ENCODE data around the gene ASB14. TPM values are rescaled to one million over a fixed set of nuclear protein-coding genes. Genes with fewer than 3 reads are reported as not detected.

Gene ASB14
- not detected in 5 replicates for total RNA-seq (2022; extraction: Qiagen RNA extraction; ENCODE audit: low read depth)

GRCh38 chr3:57292159-57292896 is at the start of gene ASB14:
TSS of gene ASB14 (minus strand) at chr3:57292685. CDS start at chr3:57292033, 652 bp downstream.

GRCh38 chr3:57227204-57227929 is 65.1 kb downstream of the ASB14 start, which contains the start of gene APPL1:
TSS of gene APPL1 (plus strand) at chr3:57227729. CDS start at chr3:57227884, 155 bp downstream.

Other genes starting within 250 kb of the ASB14 start
- 0.20 to 0.55 TPM (median 0.40 TPM) in 5 replicates for gene SPATA12, start 232.0 kb downstream of the ASB14 start, total RNA-seq (2022; extraction: Qiagen RNA extraction; ENCODE audit: low read depth)
- gene IL17RD, start 127.3 kb downstream of the ASB14 start, total RNA-seq (2022; extraction: Qiagen RNA extraction; ENCODE audit: low read depth) = 0.56 to 1.8 TPM (median 1.00 TPM) in 5 replicates
- 0.32 TPM in 1 of 5 replicates, not detected in the others for gene HESX1, start 92.7 kb downstream of the ASB14 start, total RNA-seq (2022; extraction: Qiagen RNA extraction; ENCODE audit: low read depth)
- gene APPL1, start 65.0 kb downstream of the ASB14 start, total RNA-seq (2022; extraction: Qiagen RNA extraction; ENCODE audit: low read depth) = 10.5 to 21.0 TPM (median 16.0 TPM) in 5 replicates